ENCODE data around the gene CEP112.

DNA sequence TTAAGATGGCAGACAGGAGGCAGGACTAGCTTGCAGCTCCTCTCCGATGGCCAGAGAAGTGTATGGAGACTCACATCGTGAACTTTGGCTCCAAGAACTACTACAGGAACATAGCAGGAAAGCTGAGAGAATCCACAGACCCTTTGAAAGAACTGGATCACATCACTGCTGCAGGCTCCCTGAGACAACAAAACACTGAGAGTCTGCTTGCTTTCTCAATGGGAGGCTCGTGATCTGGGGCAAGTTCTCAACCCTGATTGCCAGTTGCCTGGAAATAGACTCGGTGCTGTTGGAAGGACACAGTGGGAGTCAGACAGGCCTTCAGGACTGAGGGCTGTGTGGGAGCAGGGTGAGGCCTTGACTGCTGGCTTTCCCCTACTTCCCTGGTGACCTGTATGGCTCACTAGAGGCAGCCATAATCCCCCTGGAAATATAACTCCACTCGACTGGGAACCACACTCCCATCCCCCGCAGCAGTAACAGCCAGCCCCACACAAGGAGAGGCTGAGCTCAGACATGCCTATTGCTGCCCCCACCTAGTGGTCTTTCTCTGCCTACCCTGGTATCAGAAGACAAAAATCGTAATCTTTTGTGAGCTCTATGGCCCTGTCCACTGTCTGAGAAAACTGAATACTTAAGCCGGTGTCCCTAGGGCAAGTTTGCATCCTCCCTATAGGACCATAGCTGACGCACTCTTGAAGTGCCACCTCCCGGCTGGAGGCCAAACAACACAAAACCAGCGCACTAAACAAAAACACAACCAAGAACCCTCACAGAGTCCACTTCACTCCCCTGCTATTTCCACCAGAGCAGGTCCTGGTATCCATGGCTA is 238.4 kb downstream of the CEP112 start:
- no peak for TF ChIP-seq POLR2A (IDR thresholded peaks at IDR 0.05; ENCODE audit: low read length)
- no peak for TF ChIP-seq GATA1 (IDR thresholded peaks at IDR 0.05; ENCODE audit: low read depth, low read length)

All from erythroblast (primary cell).